T47D (cell line): Measurements from ENCODE around the gene DISC1.
A peak's percentile ranks its signal among the peaks of the same experiment; 100 is the strongest.

Experiments used
- DNase-seq, 2 experiments: peaks; one replicate each; pipeline versions ENCODE4 v3.0.0 to v3.0.0-alpha.2; 2011 to 2012; ENCODE audit warnings: low read depth in 1 of 2, low spot score in 1 of 2
- JUND ChIP-seq: IDR thresholded peaks from 2 replicates; pipeline ENCODE4 v1.6.1; 2012; ENCODE audit warnings: low read depth
- in situ Hi-C: cut with HindIII; loops from 2 replicates; pipeline ENCODE4 v1.10.0; 2016; ENCODE audit warnings: low sequenced_read_pairs, low pct_unique_long_range_greater_than_20kb

Gene DISC1

GRCh38 chr1:231981675-231982074 lies 355.1 kb downstream of the DISC1 start:
- in situ Hi-C loops, result no loop called here
- no peak for TF ChIP-seq JUND

DNA sequence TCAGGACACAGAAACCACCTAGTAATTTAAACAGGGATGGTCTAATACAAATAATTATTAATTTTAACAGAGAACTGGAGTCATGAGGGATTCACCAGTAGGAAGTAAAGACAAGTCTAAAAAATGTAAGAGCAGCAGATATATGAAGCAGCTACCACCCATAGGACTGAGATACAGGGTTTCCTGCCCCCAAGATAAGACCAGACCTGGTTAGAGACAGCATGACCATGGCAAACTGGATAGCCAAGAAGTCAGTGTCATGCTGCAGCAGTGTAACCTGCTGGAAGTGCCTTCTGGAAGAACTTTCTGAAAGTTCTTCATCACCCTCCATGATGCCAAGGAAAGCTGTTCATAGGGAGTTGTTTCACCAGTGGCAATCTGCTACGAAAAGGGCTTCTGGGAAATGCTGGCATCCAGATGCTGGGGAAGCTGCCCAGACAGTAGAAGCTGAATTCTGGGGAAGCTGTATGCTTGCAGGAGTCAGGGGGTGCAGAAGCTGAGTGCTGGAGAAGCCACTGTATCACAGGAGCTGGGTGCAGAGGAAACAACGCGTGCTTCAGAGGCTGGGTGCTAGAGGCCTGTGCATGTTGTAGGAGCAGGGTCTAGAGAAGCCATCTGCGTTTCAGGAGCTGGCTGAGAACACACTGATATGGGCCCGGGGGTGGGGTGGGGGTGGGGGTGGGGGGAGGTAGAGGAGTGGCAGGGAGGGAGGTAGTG lies 356.4 kb downstream of the DISC1 start:
- DNase-seq, result no peak
- in situ Hi-C loops, result no loop called here
- no peak for TF ChIP-seq JUND

More at GRCh38 chr1:231981675-231982074, 355.1 kb downstream of the DISC1 start:
- DNase-seq, result peak in 1 of 2 experiments; percentile 25

DNA sequence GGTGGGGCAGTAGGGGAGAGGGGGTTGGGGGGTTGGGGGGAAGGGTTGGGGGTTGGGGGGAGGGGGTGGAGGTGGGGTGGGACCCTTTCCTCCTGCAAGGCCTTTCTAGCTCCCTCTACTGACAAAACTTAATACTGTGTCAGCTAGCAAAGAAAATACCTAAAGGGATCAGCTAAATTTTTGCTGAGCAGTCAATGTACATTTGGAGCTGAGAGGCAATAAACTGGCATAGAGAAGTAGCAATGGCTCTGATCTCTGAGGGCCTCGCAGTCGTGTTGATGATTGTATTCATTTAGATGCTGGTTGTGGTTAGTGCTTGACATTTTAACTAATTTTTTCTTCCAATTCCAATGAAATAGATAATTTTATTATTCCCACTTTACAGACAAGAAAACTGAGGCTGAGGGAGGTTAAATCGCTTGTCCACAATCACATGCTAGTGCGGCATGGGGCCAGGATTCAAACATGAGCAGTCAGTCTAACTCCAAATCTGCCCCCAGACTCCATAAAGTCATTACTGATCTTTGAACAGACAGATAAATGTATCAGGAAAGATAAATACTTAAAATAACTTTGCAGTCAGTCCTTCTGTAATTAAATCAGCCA lies 357.1 kb downstream of the DISC1 start:
- DNase-seq, result no peak
- no peak for TF ChIP-seq JUND
- in situ Hi-C loops, result no loop called here

DNA sequence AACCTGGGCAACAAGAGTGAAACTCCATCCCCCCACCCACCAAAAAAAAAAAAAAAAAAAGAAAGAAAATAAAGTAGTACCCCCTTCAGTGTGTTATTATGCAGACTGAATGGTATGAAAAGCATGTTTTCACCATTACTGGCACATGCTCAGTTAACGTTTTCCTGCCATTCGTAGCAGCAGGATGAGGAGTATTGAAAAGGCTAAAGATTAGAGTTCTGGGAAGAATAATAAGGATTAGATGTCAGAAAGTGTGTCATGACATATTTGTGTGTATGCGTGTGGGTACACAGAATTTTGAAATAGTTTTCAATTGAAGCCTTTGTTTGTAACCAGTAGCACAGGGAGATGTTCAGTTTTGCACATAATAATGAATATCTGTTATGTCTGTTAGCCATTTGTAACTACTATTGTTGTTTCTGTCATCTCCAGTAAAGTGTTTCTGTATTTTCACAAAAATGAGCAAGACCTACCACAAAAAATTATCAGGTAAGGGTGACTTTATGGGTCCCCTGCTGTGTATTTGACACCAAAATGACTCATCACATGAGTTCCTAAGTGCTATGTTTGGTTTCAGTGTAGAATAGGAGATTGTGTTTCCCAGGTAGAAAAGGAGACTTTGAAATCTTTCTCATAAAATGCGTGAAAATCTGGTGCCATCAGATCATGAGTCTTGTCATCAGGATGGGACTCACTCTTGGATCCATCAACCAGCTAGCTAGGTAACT lies 358.9 kb downstream of the DISC1 start:
- TF ChIP-seq JUND, result no peak
- no peak for DNase-seq
- in situ Hi-C loops, result no loop called here

DNA sequence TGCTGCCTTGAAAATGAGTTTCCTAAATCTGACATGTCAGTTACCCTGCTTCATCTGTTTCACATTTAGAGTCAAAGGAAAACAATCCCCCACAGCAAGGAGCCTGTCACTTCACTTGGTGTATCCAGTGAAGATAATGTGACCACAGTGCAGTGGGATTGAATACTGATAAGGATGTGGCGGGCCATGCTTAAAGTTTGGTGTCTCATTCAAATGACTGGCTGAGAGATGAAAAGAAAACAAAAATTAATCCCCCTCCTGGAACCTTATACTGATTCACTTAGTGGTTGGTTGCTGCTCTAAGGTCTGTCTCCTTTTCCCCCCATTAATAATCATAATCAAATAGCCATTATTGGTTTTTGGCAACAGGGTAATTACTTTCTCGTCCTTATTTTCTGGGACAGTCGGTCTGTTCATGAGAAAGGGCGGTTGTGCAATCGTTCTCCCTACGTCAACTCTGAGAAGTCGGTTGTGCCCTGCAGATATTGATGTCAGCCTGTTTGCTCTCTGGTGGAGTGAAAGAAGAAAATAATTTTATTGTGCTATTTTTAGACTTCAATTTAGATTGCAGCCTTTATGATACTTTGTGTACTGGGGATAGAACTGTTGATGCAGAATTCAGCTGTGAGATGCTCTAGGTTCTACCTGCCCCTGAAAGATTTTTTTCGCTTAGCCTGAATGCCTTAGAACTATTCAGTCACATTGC lies 360.2 kb downstream of the DISC1 start:
- in situ Hi-C loops, result no loop called here
- no peak for TF ChIP-seq JUND
- DNase-seq, result peak in 1 of 2 experiments; percentile 52

DNA sequence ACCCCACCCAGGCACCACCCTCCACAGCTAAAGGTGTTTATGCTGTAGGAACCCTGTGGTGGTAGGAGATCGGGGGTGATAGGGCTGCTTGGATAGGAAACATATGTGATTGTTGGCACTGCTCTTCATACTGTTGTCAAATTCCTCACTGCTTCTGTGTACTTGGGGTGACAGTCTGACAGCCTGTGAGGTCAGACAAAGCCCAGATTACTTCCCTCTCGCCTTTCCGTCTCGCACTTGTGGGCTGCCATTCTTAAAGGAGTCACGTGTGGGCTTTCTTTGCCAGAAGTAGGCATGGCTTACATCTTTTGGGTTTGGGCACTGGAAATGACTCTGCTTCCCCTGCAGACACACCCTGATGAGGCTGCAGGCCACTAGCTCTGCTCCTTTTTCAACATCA lies 363.8 kb downstream of the DISC1 start:
- in situ Hi-C loops, result no loop called here
- no peak for DNase-seq
- TF ChIP-seq JUND, result no peak

DNA sequence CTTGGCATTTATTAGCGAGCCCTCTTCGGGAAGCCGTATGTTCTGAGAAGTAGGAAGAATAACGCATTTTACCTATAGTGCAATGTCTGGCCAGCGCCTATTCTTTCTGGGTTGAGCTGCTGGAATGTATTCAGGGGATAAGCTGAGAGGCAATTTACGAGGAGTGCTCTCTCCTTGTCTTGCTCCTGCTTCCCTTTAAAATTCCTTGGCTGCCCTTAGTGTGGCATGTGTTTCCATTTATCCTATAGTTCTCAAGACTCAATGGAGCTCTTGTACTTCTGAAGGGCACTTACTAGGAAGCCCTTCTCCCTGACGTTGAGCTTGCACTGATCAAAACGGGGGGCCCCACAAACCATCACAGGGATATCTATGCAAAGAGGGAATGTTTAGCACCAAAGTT lies 364.6 kb downstream of the DISC1 start:
- DNase-seq, result no peak
- in situ Hi-C loops, result no loop called here
- TF ChIP-seq JUND, result no peak

- no peak for TF ChIP-seq JUND
- in situ Hi-C loops, result no loop called here
Observed at GRCh38 chr1:231993968-231994455, 367.4 kb downstream of the DISC1 start.

DNA sequence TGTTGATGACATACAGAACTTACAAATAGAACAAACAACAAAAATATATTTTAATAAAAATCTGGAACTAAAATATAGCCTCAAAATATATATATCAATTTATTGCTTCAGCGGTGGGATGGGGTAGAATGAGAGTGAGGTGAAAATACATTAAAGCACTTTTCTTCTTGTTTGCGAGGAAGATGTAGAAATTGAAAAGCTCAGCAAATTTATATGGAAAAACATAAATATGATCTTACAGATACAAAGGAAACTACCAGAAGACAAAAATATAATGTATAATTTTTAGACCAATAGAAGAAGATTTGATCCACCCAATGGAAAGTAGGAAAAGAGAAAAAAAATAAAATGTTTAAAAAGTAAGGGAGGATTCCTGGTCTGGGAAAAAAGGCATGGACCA lies 372.2 kb downstream of the DISC1 start:
- TF ChIP-seq JUND, result no peak
- in situ Hi-C loops, result no loop called here
- no peak for DNase-seq

More at GRCh38 chr1:231993968-231994455, 367.4 kb downstream of the DISC1 start:
- no peak for DNase-seq

DNA sequence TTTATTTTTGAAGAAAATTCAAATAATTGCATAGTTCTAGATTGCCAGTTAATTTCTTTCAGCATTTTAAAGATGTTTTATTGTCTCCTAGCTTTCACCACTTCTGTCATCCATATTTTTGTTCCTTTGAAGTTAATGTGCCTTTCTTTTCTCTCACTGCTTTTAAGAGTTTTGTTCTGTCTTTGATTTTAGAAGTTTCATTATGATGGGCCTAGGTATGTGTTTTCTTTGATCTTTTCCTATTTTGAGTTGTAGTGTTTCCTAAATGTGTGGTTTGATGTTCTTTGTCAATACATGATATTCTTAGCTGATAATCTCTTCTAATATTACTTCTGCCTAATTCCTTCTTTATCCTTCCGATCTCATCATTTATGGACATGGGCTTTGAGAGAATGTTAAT lies 378.7 kb downstream of the DISC1 start:
- no peak for DNase-seq
- TF ChIP-seq JUND, result no peak
- in situ Hi-C loops, result no loop called here

GRCh38 chr1:232009741-232010140 lies 383.2 kb downstream of the DISC1 start:
- DNase-seq, result no peak
- no peak for TF ChIP-seq JUND
- in situ Hi-C loops, result no loop called here

GRCh38 chr1:232011961-232012360 lies 385.4 kb downstream of the DISC1 start:
- no peak for DNase-seq
- no peak for TF ChIP-seq JUND
- in situ Hi-C loops, result no loop called here
